GM18858 (cell line): ENCODE measurements around the gene ARFGAP3.

Source experiments
- ATAC-seq: cut with Tn5 transposase; IDR thresholded peaks from one replicate; pipeline ENCODE4 v1.9.1; 2021; ENCODE audit not compliant: unreplicated experiment

ARFGAP3 gene

DNA sequence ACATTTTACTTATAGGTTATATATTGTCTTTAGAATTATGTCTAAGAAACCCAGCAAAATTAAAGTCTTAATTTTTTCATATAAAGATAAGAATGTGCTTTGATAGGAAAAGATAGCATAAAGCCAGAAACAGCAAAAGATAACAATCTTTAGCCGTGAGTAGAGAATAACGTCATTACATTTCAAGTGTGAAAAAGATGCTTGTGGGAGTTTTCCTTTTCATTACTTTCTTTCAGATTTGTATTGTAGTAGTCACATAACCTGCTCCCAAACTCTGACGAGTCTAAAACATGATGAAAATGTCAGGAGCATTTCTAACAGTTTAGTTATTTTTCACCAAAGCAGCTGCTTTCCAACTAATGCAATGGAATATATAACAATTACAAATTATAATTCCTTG is 31.3 kb downstream of the ARFGAP3 start:
- ATAC-seq = no peak

DNA sequence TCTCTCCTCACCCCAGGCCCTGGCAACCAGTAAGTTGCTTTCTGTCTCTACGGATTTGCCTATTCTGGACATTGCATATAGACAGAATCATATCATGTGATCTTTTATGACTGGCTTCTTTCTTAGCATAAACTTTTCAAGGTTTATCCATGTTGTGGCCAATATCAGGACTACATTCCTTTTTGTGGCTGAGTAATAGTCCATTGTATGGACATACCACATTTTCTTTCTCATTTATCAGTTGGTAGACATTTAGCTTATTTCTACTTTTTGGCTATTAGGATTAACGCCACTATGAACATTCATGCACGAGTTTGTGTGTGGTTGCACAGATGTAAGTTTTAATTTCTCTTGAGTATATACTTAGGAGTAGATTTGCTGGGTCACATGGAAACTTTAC is 35.7 kb downstream of the ARFGAP3 start:
- ATAC-seq = no peak

DNA sequence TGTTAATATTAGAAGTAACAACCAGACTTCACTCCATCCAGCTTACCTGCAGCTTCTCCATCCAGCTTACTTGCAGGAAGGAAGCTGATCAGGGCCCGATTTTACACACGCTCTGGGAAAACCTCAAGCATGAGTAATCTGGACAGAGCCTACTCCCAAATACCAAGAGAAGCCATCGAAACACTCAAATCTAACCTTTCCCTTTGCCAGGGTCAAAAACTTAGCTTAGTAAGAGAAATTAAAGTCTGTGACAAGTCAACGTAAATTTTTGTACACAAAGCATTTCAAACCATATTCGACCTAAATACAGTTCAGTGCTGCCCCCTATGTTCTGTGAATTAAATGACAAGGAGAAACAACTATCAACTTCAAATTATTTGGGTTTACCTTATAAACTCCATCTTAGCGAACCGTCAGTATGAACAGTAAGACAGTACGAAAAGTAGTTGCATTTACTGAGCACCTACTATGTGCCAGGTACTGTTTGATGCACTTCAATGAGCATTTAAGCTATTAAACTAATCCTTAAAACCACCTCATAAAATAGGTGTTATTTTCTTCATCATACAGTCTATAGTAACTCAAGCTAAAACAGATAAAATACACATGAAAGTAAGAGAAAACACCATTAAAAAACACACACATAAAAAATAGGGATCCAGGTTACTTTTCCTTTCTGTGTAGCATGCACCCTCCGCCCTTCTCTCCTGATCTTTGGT is 36.9 kb downstream of the ARFGAP3 start:
- no peak for ATAC-seq

DNA sequence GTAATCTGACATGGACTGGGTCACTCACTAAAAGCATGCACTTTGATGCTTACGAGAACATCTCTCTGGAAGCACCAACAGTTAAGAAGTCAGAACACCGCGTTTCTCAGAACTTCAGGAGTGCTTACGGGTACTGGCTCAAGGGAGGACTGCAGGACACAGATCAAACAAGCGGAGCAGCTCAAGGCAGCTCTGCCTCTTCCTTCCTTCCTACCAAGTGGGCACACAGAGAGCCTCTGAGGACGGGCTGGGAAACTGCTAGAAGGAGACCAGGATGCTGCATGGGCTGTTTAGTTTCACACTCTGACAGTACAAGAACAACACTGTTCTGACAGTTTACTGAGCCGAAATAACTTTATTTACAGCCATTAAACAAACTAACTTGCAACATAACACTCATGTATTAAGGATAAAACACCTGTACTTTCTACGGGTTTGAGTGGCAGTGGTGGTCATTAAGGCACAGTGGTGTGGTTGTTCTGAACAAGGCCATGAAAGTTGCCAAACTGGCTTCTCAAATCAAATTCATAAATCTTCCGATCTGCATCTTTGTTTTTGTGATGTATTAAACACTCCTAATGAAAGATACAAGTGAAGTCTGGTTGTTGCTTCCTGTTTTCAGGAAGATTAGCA is 37.5 kb downstream of the ARFGAP3 start:
- no peak for ATAC-seq

DNA sequence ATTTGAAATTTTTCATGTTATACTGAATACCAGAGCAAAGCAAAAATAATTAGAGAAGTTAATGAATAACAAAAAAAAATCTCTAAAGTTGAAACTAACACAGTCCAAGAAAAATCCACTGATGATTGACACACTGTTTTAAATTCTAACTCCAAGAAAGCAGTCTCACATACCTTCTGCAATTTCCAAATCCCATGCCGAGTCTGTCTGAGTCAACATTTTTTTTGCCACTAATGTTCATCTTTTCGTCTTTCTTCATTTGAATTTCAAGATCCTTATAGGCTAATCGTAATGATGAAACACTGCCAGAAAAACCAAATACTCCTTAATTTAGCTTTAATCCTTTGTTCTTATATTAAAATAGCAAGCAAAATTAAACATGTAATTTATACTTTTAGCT is 39.5 kb downstream of the ARFGAP3 start:
- ATAC-seq = no peak

DNA sequence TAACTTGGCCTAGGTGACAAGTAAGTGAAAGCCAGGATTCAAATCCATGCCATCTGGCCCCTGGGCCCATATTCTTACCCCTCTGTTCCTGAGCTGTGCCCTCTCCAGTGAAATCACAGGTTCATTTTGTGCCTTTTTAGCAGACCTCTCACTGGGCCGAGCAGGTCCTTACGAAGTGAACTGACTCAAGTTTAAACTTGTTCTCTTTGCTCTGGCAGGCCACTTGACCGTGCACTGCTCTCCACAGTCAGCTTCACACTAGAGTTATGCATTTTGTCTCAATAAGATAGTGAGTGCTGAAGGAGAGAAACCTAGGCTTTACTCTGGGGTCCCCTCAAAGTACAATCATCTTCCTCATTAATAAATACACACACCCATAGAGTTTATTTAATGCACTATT is 40.7 kb downstream of the ARFGAP3 start:
- ATAC-seq = no peak

DNA sequence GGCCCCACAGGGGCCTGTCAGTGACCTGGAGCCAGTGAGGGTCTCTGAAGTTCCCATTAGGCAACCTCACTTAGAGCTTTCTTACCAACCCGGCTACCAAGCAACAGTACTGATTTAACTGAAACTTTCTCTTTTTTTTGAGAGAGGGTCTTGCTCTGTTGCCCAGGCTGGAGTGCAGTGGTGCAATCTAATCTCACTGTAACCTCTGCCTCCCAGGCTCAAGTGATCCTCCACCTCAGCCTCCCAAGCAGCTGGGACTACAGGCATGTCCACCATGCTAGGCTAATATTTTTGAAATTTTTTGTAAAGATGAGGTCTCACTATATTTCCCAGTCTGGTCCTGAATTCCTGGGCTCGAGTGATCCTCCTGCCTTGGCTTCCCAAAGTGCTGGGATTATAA is 42.5 kb downstream of the ARFGAP3 start:
- ATAC-seq = no peak

DNA sequence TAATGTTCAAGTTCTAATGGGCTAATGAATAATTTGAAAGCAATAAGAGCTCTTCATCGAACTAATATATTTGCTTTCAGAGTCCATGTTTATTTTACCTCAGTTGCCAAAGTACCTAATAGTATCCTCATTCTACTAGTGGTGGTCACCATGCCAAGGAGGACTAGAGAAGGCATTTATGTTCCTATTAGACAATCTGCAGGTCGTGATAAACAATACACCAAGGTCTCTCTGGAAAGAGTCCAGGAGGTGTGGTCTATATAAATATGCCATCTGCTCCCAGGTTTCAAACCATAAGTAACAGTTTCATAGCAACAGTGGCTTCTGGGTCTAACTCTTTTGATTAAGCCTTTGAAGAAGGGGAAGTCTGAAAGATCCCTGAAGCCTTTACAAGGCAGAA is 42.9 kb downstream of the ARFGAP3 start:
- ATAC-seq = no peak

DNA sequence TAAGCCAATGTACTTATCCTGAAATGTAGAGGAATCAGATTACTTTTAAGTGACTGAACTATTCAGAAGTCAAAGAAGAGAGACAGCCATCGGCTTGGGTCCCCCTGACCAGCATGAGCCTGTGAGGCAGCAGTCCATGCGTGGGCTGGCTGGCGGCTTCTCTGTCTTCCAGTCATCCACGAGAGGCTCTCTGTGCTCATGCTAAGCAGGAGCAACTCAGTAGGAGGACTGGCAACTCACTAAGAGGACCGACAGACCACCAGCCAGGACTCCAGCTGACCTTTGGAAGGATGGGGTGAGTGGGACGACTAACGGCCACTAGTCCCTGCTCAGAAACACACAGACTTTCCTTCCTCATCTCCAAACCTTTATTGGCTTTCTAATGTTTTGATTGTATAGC is 43.6 kb downstream of the ARFGAP3 start:
- ATAC-seq = no peak

DNA sequence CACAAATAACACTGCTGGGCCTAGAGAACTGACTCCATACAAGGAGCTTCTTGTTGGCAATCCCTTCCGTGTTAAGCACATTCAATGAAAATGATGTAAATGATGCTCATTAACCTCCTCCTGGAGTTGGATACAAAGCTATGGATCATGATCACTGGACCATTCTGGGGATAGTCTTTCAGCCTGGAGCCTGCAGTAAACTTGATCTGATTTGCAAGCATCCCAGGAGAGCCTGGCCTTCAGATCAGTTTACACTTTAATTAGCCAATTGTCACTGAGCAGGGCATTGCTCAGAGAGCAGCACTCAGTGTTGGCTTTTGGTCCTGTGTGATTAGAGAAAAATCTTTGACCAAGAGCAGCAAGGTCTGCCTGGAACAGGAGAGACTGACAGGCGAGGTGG is 45.6 kb downstream of the ARFGAP3 start:
- no peak for ATAC-seq

DNA sequence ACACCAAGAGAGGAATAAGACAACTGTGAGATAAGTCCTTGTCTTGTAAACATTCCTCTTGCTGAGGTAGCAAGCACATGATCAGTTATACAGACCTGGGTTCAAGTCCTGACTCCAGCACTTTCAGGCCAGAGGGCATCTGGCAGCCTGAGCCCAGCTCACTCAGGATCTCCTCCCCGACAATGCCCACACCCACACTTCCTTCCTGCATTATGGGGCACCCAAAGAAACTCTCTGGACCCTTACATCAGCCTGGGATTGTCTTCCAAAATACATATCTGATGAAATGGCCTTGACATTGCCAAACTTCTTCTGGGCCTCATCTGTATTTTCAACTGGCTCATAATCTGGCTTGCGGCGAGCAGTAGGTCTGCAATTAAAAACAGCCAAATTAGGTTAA is 48.6 kb downstream of the ARFGAP3 start:
- ATAC-seq = no peak

DNA sequence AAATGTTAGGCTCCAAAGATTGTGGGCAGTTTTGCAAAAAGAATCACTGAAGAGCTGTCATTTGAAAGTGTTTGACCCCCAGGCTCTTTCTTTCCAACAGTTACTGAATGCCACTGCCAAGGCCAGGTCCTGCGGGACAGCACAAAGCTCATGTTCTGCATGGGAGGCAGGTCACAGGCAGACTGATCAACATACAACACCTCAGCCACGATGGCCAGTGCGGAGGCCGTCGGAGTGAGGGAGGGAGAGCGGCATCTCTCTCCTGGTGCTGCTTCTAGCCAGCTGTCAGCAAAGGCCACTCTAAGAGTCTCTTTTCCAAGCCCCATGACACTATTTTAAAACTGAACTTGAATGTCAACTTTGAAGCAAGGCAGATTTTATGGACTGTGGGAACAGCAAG is 49.9 kb downstream of the ARFGAP3 start:
- ATAC-seq = no peak

DNA sequence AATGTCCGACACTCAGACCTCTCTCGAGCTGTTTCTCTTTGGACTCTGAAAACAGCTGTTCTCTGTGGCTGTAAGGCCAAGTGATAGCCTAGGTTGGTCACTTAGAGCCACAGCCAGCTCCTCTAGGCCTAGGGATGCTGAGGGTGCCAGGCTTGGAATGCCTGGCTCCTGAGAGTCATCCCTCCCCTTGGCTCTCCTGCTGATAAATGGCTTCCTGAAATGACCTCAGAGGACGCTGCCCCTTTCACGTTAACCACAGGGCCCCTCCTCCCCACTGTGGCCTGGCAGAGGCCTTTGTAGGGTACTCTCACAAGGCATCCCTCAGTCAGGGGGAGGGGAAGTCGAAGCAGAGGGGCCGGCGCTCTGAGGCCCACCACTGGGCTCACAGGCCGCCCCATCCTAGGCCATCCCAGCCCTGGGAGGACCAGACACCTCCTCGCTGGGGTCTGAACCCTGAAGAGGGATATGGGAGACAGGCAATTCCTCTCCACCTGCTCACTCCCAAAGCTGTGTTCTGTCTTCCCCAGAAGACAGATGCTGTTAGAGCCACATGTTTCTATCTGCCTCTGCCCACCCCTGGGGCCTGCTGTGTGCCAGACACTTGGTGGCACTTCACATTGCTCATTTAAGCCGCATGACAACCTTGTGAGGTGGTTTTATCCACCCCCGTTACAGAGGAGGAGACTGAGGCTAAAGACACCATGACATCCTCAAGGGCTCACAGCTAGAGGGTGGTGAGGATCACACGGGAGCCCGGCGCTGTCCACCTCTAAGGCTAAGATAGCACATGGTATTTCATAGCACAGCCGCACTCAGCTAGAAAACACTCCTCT is 50.9 kb downstream of the ARFGAP3 start:
- no peak for ATAC-seq

DNA sequence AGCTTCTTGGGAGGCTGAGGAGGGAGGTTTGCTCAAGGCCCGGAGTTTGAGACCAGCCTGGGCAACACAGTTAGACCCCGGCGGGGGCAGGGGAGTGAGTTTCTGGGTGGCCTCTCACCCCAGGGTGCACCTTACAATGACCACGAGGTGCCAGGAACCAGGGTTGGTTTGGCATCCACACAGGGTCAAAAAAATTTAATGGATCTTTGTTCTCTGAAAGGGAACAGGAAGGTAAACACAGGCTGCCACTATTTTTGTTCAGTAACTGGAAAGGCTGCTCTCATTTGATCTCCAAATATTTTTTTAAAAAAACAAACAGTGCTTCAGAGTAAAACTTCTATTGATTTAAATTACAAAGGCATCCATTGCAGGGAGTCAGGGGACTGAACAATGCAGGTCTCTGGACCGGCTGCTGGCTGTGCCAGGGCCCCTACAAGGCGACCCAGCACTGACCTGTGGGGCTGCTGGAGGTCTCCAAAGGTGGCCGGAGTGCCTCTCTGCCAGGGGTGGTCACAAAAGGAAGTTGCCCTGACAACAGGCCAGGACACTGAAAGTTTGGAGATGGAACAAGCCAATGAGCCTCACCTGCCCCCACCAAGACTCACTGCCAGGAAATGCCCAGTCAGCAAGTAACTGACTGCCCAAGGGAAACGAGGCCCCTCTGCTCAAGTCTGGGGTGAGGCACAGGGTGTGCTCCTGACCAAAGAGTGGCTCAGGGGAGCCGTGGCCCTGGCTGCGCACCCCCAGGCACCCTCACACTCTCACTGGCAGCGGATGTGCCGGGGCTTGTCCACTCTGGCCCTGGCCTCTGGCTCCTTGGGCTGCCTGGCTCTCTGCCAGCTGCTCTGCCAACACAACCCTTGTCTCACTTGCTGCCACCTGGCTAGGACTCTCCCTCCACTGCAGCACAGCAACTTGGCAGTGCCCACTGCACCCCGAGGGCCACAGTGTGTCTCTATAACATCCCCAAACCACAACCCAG is 51.8 kb downstream of the ARFGAP3 start:
- no peak for ATAC-seq

DNA sequence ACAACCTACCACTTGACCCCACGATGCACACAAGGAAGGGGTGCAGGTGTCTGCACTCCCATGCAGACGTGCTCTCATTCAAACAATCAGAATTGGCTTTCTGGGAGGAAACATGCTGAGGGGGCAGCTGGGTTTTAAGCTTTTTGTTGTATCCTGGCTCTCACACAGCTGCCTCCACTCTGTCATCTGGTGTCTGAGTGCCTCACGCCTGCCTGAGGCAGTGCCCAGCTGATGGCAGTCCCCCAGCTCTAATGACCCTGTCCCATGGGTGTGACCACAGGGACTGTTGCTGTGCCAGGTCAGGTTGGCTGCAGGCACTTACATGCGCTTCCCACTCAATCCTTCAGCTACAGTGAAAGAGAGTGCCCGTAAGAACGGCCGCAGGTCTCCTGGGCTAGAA is 53.7 kb downstream of the ARFGAP3 start:
- no peak for ATAC-seq

DNA sequence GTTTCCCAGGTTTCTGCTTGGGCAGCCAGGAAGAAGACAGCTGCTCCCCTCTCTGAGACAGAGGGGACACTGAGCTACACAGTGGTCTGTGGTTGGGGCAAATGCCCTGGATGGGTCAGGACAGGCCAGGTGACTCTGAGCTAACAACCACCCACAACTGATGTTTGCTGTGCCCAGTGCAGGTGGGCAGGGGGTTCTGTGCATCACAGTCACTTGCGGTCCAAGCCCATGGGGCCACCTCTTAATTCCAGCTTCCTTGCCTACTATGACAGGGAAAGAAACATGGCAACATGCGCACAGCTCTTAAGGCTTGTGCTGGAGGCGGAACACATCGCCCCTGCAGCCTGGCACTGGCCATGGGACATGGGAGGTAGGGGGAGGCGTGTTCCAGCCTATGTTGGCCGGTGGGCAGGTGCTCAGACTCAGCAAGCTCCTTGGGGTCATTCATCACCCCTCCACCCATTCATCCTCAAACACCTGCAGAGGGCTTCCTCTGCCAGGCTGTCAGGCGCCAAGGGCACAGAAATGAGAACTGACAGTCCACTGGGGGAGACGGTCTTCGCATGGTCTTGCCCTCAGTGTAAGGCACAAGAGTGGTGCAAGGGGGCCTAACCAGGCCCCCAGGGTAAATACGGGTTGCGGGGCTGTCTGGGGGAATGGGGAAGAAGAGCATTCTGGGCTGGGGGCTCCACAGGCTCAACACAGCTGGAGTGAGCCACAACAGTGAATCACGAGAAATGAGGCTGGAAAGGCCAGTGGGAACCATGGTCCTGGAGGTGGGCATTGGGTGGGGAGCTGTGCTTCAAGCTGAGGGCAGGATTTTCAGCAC is 55.6 kb downstream of the ARFGAP3 start:
- no peak for ATAC-seq

DNA sequence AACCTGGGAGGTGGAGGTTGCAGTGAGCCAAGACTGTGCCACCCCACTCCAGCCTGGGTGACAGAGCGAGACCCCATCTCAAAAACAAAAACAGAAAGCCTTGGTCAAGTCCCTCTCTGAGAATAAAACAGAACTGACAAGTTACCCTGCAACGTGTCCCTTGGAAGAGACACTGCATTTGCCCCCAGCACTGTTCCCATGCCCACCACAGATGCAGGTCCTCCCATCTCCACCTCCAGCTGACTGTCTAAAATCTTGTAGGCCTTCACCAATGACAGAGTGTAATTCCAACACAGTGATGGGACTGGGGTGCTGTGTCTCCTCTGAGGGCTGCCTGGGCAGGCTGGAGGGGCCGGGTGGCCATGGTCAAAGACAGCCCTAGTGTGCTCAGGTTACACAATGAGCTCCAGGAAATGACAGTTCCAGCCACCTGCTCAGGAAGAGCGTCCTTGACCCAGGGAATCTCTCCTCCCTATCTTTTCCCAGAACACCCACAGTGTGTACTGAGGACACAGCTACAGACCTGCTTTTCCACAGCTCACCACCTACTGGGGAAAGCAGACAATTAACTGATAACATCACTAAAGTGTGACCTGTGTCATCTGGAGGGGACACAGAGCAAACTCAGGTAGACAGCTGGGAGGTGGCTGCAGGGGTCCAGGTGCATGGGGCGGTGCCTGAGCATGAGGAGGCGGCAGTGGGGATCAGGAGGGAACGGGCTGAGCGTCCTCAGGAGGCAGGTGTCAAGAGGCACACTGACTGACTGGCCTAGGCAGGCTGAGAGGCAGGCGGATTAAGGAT is 56.4 kb downstream of the ARFGAP3 start:
- no peak for ATAC-seq

DNA sequence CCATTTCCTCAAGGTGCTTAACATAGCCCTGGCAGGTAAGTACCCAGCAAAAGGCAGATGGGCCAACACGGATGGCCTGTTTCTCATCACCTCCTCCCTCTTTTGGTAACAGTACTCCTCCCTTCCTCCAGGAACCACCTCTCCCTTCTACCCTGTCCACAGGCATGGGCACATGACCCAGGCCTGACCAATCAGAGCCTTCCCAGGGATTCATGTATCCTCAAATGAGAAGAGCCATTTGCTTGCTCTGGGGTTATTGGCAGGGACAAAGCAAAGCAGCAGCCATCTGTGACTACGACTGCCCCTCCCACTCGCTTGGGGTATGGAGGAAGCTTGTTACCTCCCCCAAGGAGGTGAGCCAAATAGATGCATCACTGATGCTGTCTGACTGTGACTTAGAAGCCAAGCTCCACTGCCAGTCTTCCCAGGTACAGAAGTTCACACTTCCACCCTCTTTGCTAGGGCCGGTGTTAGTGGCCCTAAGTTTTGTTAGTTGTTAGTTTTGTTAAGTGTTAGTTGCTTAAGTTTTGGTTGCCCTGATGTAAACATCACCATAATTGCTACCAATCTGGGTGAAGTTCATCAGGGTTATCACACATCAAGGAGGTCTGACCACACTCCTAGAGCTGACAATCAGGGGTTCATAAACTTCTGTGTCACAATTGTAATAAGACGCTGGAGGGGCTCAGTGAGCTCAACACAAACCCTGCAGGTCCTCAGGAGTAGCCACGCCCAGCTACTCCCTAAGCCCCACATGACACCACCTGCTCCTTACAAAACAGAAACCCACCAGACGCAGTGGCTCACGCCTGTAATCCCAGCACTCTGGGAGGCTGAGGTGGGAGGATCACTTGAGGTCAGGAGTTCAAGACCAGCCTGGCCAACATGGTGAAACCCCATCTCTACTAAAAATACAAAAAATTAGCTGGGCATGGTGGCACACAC is 57.3 kb downstream of the ARFGAP3 start:
- no peak for ATAC-seq
